Spinal cord (tissue), 10 donors: ENCODE results near the gene BAX. TPM values are rescaled to one million over a fixed set of nuclear protein-coding genes. Genes with fewer than 3 reads are reported as not detected.

Experiments
- DNase-seq, 6 donors: peaks; one replicate each; pipeline versions ENCODE4 v3.0.0 to v3.0.0-alpha.2; 2013 to 2015; ENCODE audit warnings: low spot score in 6 of 6, low read depth in 4 of 6
- H3K27ac ChIP-seq: one replicate; pipeline ENCODE4 v1.5.1; 2013; ENCODE audit warnings: low read depth, low read length, control low read depth
- H3K27me3 ChIP-seq: one replicate; pipeline ENCODE4 v1.6.1; 2013; ENCODE audit warnings: low read length; ENCODE audit not compliant: control insufficient read depth, insufficient read depth
- H3K36me3 ChIP-seq: one replicate; pipeline ENCODE4 v1.6.1; 2013; ENCODE audit warnings: low read length; ENCODE audit not compliant: control insufficient read depth, insufficient read depth
- H3K4me1 ChIP-seq: one replicate; pipeline ENCODE4 v1.6.1; 2013; ENCODE audit warnings: low read length; ENCODE audit not compliant: control insufficient read depth, insufficient read depth
- H3K4me3 ChIP-seq: one replicate; pipeline ENCODE4 v1.5.1; 2013; ENCODE audit warnings: low read depth, low read length, control low read depth
- H3K9me3 ChIP-seq: one replicate; pipeline ENCODE4 v1.6.1; 2013; ENCODE audit warnings: low read length; ENCODE audit not compliant: control insufficient read depth, insufficient read depth
- WGBS: methylation state at CpG from one replicate; pipeline ENCODE4 v1.1.5; 2013; ENCODE audit warnings: missing lambda C conversion rate; ENCODE audit not compliant: insufficient coverage; 5-methylcytosine and 5-hydroxymethylcytosine counted together
- polyA plus RNA-seq, 2 donors: library from polyadenylated mRNA; unstranded; fragments of 120-200 nt; gene quantifications; one replicate each; pipeline ENCODE4 v1.2.1, GENCODE V29; 2013; ENCODE audit not compliant: insufficient read length in 2 of 2
- total RNA-seq, 2 donors: library from RNA; depleted of rRNA in 1 of 2; stranded (reverse); fragments of 120-200 nt in 1 of 2; fragments of >200 nt in 1 of 2; gene quantifications; one replicate each; pipeline versions ENCODE4 v1.2.3 to v1.2.4, GENCODE V29; 2013 to 2014
- donor health status: healthy.

BAX gene
- total and polyA plus RNA-seq, 4 donors = 23.5 to 91.3 (median 63.2) TPM

- H3K27me3 ChIP-seq = no peaks in the 10 kb centered on the region
- no peaks in the 10 kb centered on the region for H3K9me3 ChIP-seq
- DNase-seq = no peak
- WGBS = 82% methylated on average over 7 of the region's 9 CpGs
- H3K27ac ChIP-seq = no peak overlapping the region
- no peaks in the 10 kb centered on the region for H3K4me1 ChIP-seq
- peaks cover 12% of the 10 kb centered on the region for H3K36me3 ChIP-seq
- H3K4me3 ChIP-seq = no peak overlapping the region
These were observed 8.0 kb upstream of the BAX start for GRCh38 chr19:48946463-48947257.

GRCh38 chr19:48947258-48947542 is 7.5 kb upstream of the BAX start:
- Histone ChIP-seq H3K27ac (no peak overlapping the region), H3K4me1 (no peaks in the 10 kb centered on the region), H3K36me3 (peaks cover 10% of the 10 kb centered on the region), H3K4me3 (no peak overlapping the region), H3K9me3 (no peaks in the 10 kb centered on the region), H3K27me3 (no peaks in the 10 kb centered on the region)
- 100% methylated on average over 3 of the region's 3 CpGs for WGBS
- no peak for DNase-seq

GRCh38 chr19:48950159-48950558 is 4.5 kb upstream of the BAX start:
- no peaks in the 10 kb centered on the region for H3K9me3 ChIP-seq
- 77% methylated on average over 3 of the region's 3 CpGs for WGBS
- no peaks in the 10 kb centered on the region for H3K27me3 ChIP-seq
- peaks cover 6% of the 10 kb centered on the region for H3K36me3 ChIP-seq
- H3K4me1 ChIP-seq = peaks cover 10% of the 10 kb centered on the region
- H3K4me3 ChIP-seq = no peak overlapping the region
- no peak for DNase-seq
- H3K27ac ChIP-seq = no peak overlapping the region

GRCh38 chr19:48950830-48951519 is 3.7 kb upstream of the BAX start:
- Histone ChIP-seq H3K36me3 (peaks cover 6% of the 10 kb centered on the region), H3K4me1 (peaks cover 18% of the 10 kb centered on the region), H3K4me3 (no peak overlapping the region), H3K27ac (no peak overlapping the region), H3K9me3 (no peaks in the 10 kb centered on the region), H3K27me3 (no peaks in the 10 kb centered on the region)
- DNase-seq = no peak
- 75% methylated on average over 8 of the region's 9 CpGs for WGBS

- Histone ChIP-seq H3K36me3 (peaks cover 2% of the 10 kb centered on the region), H3K4me3 (no peak overlapping the region), H3K27ac (no peak overlapping the region), H3K4me1 (peaks cover 20% of the 10 kb centered on the region), H3K9me3 (no peaks in the 10 kb centered on the region), H3K27me3 (no peaks in the 10 kb centered on the region)
- DNase-seq = no peak
- 89% methylated on average over 3 of the region's 4 CpGs for WGBS
These were observed 1.5 kb upstream of the BAX start for GRCh38 chr19:48953141-48953540.

GRCh38 chr19:48953990-48954594 is 583 bp upstream of the BAX start:
- peaks cover 2% of the 10 kb centered on the region for H3K36me3 ChIP-seq
- H3K4me3 ChIP-seq = peak overlapping the region; percentile 58
- H3K27me3 ChIP-seq = no peaks in the 10 kb centered on the region
- DNase-seq = no peak
- 30% methylated on average over 6 of the region's 11 CpGs for WGBS
- peaks cover 20% of the 10 kb centered on the region for H3K4me1 ChIP-seq
- H3K9me3 ChIP-seq = no peaks in the 10 kb centered on the region
- H3K27ac ChIP-seq = peak overlapping the region; percentile 70

- H3K9me3 ChIP-seq = no peaks in the 10 kb centered on the region
- H3K4me3 ChIP-seq = peak overlapping the region; percentile 95
- DNase-seq = no peak
- no peaks in the 10 kb centered on the region for H3K27me3 ChIP-seq
- H3K4me1 ChIP-seq = peaks cover 20% of the 10 kb centered on the region
- H3K27ac ChIP-seq = peak overlapping the region; percentile 78
- 54% methylated on average over 13 of the region's 16 CpGs for WGBS
- peaks cover 2% of the 10 kb centered on the region for H3K36me3 ChIP-seq
These were observed 758 bp downstream of the BAX start for GRCh38 chr19:48955308-48955958.

GRCh38 chr19:48958006-48958405 is 3.3 kb downstream of the BAX start:
- Histone ChIP-seq H3K9me3 (no peaks in the 10 kb centered on the region), H3K4me1 (peaks cover 28% of the 10 kb centered on the region), H3K27me3 (no peaks in the 10 kb centered on the region), H3K36me3 (peaks cover 20% of the 10 kb centered on the region), H3K27ac (no peak overlapping the region), H3K4me3 (no peak overlapping the region)
- WGBS = 92% methylated on average over 4 of the region's 8 CpGs
- no peak for DNase-seq

- peaks cover 38% of the 10 kb centered on the region for H3K4me1 ChIP-seq
- H3K9me3 ChIP-seq = no peaks in the 10 kb centered on the region
- 80% methylated on average over 5 of the region's 16 CpGs for WGBS
- H3K27me3 ChIP-seq = no peaks in the 10 kb centered on the region
- H3K4me3 ChIP-seq = no peak overlapping the region
- no peak overlapping the region for H3K27ac ChIP-seq
- no peak for DNase-seq
- peaks cover 20% of the 10 kb centered on the region for H3K36me3 ChIP-seq
These were observed 4.9 kb downstream of the BAX start for GRCh38 chr19:48959341-48960239.
